Stimulated activated naive B cell treated with anti-CD40 and anti-IgM and Interleukin-4, amounts not matched to agents 10 μg/mL and 1 μg/mL and 100 μg/mL, for 72 hours (primary cell): ENCODE measurements around the gene TMEM44.

Experiments used
- ATAC-seq, 2 donors: fragments of 150-1000 bp; cut with Tn5 transposase; replicated peaks; 2 replicates each; pipeline ENCODE4 v1.10.0; 2021; ENCODE audit warnings: moderate library complexity in 1 of 2
- DNase-seq: peaks from one replicate; pipeline ENCODE4 v3.0.0; 2021
- H3K27ac Mint-ChIP-seq: one replicate; pipeline ENCODE4 v1.8.0; 2022; ENCODE audit warnings: mild to moderate bottlenecking, mixed read lengths
- H3K27me3 Mint-ChIP-seq, 2 donors: one replicate each; pipeline ENCODE4 v1.8.0; 2022; ENCODE audit warnings: mixed read lengths in 2 of 2
- H3K36me3 Mint-ChIP-seq, 2 donors: one replicate each; pipeline ENCODE4 v1.8.0; 2022; ENCODE audit warnings: mixed read lengths in 2 of 2, mild to moderate bottlenecking in 1 of 2
- H3K4me1 Mint-ChIP-seq, 2 donors: one replicate each; pipeline ENCODE4 v1.8.0; 2022; ENCODE audit warnings: mixed read lengths in 2 of 2, mild to moderate bottlenecking in 1 of 2
- H3K4me3 Mint-ChIP-seq, 2 donors: one replicate each; pipeline ENCODE4 v1.8.0; 2022; ENCODE audit warnings: mild to moderate bottlenecking in 2 of 2, mixed read lengths in 2 of 2, moderate library complexity in 1 of 2
- H3K9me3 Mint-ChIP-seq, 2 donors: one replicate each; pipeline ENCODE4 v1.8.0; 2022; ENCODE audit warnings: mixed read lengths in 2 of 2, mild to moderate bottlenecking in 1 of 2

Gene TMEM44

DNA sequence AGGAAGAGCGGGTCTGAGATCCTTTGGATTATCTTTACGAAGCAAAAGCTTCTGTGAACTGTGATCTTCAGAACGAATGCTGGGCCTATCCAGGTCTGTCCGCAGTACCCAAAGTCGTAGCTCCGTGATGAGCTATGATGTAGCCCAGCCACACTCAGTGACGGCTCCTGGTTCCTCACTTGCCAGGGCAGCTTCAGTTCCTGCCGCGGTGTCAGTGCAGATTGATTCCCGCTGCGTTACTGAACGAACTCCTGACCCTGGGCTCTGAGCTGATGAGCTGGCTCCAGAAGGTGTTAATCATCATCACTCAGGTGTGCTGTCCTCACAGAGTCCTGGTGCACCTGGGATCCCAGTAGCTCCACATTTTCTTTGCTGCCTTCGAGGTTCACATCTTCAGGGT, 45.0 kb downstream of the TMEM44 start:
- Mint-ChIP-seq H3K27ac (no peak overlapping the region), H3K36me3 (peaks cover 22 to 29% of the 10 kb centered on the region in 2 donors), H3K27me3 (no peaks in the 10 kb centered on the region), H3K4me3 (no peak overlapping the region), H3K9me3 (peaks cover 3 to 4% of the 10 kb centered on the region in 2 donors), H3K4me1 (peaks cover 17 to 34% of the 10 kb centered on the region in 2 donors)
- DNase-seq = no peak
- no peak for ATAC-seq

- peaks cover 3 to 4% of the 10 kb centered on the region in 2 donors for H3K9me3 Mint-ChIP-seq
- DNase-seq (no peak), ATAC-seq (no peak)
- H3K27ac Mint-ChIP-seq = peak overlapping the region; percentile 56
- H3K27me3 Mint-ChIP-seq = no peaks in the 10 kb centered on the region
- peaks cover 22 to 29% of the 10 kb centered on the region in 2 donors for H3K36me3 Mint-ChIP-seq
- H3K4me1 Mint-ChIP-seq = peaks cover 13 to 27% of the 10 kb centered on the region in 2 donors
- H3K4me3 Mint-ChIP-seq = no peak overlapping the region
Measured at GRCh38 chr3:194587438-194587931, 45.7 kb downstream of the TMEM44 start.

GRCh38 chr3:194586836-194587235, 46.4 kb downstream of the TMEM44 start:
- no peak for DNase-seq
- Mint-ChIP-seq H3K27me3 (no peaks in the 10 kb centered on the region), H3K9me3 (peaks cover 3 to 4% of the 10 kb centered on the region in 2 donors), H3K4me1 (peaks cover 13 to 25% of the 10 kb centered on the region in 2 donors), H3K4me3 (no peak overlapping the region), H3K27ac (no peak overlapping the region), H3K36me3 (peaks cover 22 to 29% of the 10 kb centered on the region in 2 donors)
- no peak for ATAC-seq

GRCh38 chr3:194585880-194586281, 47.3 kb downstream of the TMEM44 start:
- Mint-ChIP-seq H3K36me3 (peaks cover 22 to 29% of the 10 kb centered on the region in 2 donors), H3K27me3 (no peaks in the 10 kb centered on the region), H3K9me3 (peaks cover 3 to 4% of the 10 kb centered on the region in 2 donors), H3K4me1 (peaks cover 13 to 25% of the 10 kb centered on the region in 2 donors), H3K27ac (peak overlapping the region; percentile 47), H3K4me3 (peak overlapping the region; percentile 55 to 62)
- no peak for ATAC-seq
- no peak for DNase-seq

GRCh38 chr3:194584866-194585265, 48.4 kb downstream of the TMEM44 start:
- H3K4me1 Mint-ChIP-seq = peaks cover 13 to 25% of the 10 kb centered on the region in 2 donors
- no peak for DNase-seq
- peaks cover 3 to 4% of the 10 kb centered on the region in 2 donors for H3K9me3 Mint-ChIP-seq
- H3K4me3 Mint-ChIP-seq = peak overlapping the region; percentile 99
- H3K36me3 Mint-ChIP-seq = peaks cover 22 to 29% of the 10 kb centered on the region in 2 donors
- H3K27ac Mint-ChIP-seq = peak overlapping the region; percentile 59
- H3K27me3 Mint-ChIP-seq = no peaks in the 10 kb centered on the region
- no peak for ATAC-seq

DNA sequence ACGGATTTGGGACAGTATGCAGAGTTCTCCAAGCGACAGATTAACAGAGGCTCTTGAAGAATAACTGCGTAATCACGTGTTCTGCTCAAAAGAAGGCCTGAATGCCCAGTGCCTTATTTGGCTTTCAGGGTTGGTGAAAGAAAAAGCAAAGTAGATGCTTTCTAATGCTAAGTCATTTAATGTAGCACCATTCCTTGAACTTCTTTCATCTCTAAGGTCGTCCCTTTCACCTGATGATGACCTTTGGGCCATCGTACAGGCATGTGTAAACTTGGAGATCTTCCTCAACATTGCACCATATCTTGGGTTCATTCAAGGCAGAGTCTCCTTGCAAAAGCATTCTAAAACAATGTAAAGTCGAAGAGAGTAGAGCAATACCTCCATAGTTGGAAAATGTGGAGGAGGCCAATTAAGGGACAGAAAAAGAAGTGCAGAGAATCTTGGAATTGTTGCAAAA, 48.9 kb downstream of the TMEM44 start:
- H3K27me3 Mint-ChIP-seq = no peaks in the 10 kb centered on the region
- peak overlapping the region; percentile 99 for H3K4me3 Mint-ChIP-seq
- DNase-seq (no peak), ATAC-seq (no peak)
- H3K4me1 Mint-ChIP-seq = peaks cover 13 to 25% of the 10 kb centered on the region in 2 donors
- peaks cover 3 to 4% of the 10 kb centered on the region in 2 donors for H3K9me3 Mint-ChIP-seq
- H3K36me3 Mint-ChIP-seq = peaks cover 22 to 29% of the 10 kb centered on the region in 2 donors
- peak overlapping the region; percentile 99 for H3K27ac Mint-ChIP-seq

GRCh38 chr3:194582196-194582905, 50.9 kb downstream of the TMEM44 start:
- peak overlapping the region; percentile 59 for H3K27ac Mint-ChIP-seq
- H3K4me3 Mint-ChIP-seq = peak overlapping the region; percentile 36 to 57
- DNase-seq (no peak), ATAC-seq (no peak)
- peaks cover 12 to 21% of the 10 kb centered on the region in 2 donors for H3K4me1 Mint-ChIP-seq
- peaks cover 0 to 5% of the 10 kb centered on the region in 2 donors for H3K27me3 Mint-ChIP-seq
- H3K9me3 Mint-ChIP-seq = peaks cover 3 to 4% of the 10 kb centered on the region in 2 donors
- H3K36me3 Mint-ChIP-seq = peaks cover 17 to 27% of the 10 kb centered on the region in 2 donors

DNA sequence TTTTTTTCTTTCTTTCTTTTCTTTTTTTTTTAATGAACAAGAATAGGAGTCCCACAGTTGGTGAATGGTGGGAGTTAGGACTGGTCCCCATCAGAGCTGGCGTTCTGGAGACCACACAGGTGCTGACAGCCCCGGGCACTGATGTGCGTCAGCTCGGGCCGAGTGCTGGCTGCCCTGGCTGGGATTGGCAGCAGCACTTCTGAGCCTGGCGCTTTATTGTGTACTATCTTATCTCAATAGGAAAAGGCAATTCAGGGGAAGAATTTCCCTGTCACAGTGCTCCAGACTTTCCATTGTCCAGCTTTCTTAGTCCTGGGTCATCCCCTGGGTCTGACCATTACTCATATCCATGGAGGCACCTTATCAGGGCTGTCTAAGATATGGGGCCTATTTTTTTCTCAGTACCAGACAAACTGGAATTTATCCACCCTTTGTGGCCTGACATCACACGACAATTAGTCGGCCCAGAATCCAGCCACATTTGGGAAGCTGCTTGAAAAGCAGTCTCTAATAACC, 54.1 kb downstream of the TMEM44 start:
- DNase-seq (no peak), ATAC-seq (no peak)
- peaks cover 3 to 4% of the 10 kb centered on the region in 2 donors for H3K36me3 Mint-ChIP-seq
- no peak overlapping the region for H3K27ac Mint-ChIP-seq
- peaks cover 2 to 3% of the 10 kb centered on the region in 2 donors for H3K4me1 Mint-ChIP-seq
- H3K9me3 Mint-ChIP-seq = no peaks in the 10 kb centered on the region
- peaks cover 4 to 7% of the 10 kb centered on the region in 2 donors for H3K27me3 Mint-ChIP-seq
- no peak overlapping the region for H3K4me3 Mint-ChIP-seq

- DNase-seq (no peak), ATAC-seq (peak; percentile 30 to 58)
- H3K36me3 Mint-ChIP-seq = no peaks in the 10 kb centered on the region
- peaks cover 10 to 15% of the 10 kb centered on the region in 2 donors for H3K27me3 Mint-ChIP-seq
- no peak overlapping the region for H3K27ac Mint-ChIP-seq
- peaks cover 5% of the 10 kb centered on the region in 2 donors for H3K4me1 Mint-ChIP-seq
- H3K9me3 Mint-ChIP-seq = no peaks in the 10 kb centered on the region
- no peak overlapping the region for H3K4me3 Mint-ChIP-seq
Measured at GRCh38 chr3:194577986-194578905, 55.0 kb downstream of the TMEM44 start.

- Mint-ChIP-seq H3K9me3 (no peaks in the 10 kb centered on the region), H3K27me3 (peaks cover 30 to 39% of the 10 kb centered on the region in 2 donors), H3K36me3 (no peaks in the 10 kb centered on the region), H3K4me3 (no peak overlapping the region), H3K4me1 (peaks cover 20 to 24% of the 10 kb centered on the region in 2 donors), H3K27ac (no peak overlapping the region)
- DNase-seq (no peak), ATAC-seq (no peak)
Measured at GRCh38 chr3:194575484-194576210, 57.6 kb downstream of the TMEM44 start.

DNA sequence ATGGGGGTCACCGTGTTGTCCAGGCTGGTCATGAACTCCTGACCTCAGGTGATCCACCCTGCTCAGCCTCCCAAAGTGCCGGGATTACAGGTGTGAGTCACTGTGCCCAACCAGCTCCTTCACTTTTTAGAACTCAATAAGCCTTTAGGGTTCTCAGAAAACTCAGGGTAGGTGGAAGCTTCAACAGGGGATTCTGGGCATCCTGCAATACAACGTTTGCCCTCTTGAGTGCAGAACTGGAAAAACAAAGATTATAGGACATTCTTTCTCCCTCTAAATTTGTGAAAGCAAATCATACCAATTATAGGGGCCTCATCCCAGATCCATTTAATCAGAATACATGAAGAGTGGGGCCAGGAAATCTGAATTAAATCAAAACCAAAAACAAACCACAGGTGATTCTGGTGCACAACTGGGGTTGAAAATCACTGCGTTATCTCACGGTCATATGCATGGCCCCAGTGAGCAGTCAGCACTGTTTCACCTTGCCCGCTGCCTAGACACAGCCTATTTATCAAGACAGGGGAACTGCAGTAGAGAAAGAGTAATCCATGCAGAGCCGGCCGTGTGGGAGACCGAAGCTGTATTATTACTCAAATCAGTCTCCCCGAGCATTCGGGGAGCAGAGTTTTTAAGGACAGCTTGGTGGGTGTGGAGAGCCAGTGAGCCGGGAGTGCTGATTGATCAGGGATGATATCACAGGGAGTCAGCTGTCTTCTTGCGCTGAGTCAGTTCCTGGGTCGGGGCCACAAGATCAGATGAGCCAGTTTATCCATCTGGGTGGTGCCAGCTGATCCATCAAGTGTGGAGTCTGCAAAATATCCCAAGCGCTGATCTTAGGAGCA, 58.4 kb downstream of the TMEM44 start:
- no peak for ATAC-seq
- peaks cover 20 to 24% of the 10 kb centered on the region in 2 donors for H3K4me1 Mint-ChIP-seq
- H3K27ac Mint-ChIP-seq = no peak overlapping the region
- peaks cover 30 to 43% of the 10 kb centered on the region in 2 donors for H3K27me3 Mint-ChIP-seq
- no peaks in the 10 kb centered on the region for H3K9me3 Mint-ChIP-seq
- no peaks in the 10 kb centered on the region for H3K36me3 Mint-ChIP-seq
- no peak for DNase-seq
- H3K4me3 Mint-ChIP-seq = no peak overlapping the region

DNA sequence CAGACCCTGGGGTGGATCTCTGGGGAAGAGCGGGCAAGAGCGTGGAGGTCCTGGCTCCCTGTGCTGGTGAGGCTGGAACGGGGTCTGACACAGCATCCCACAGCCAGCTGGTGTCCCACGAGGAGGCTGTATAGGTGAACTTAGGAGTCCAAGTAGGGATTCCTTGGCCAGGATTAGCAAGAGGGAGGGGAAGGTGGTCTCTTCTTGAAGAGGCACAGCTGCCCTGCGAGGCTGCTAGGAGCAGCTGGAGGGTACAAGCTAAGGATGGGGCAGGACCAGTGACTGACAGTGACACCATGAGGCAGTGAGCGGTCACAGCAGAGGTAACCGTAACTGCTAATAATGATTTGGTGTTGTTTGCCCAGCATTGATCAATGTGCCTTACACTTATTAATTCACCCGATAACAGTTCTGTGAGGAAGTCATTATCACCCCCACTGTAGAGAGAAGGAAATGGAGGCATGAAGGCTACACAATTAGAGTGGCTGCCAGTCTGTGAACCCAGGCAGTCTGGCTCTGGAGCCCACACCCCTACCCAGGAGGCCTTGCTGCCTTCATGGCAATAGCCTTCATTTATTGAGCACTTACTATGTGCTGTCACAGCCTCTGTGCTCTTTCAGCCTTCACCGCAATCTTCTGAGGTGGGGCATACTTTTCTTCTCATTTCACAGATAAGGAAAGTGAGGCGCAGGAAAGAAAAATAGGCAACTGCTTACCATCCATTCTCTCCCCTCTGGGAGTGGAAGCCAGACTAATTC, 59.4 kb downstream of the TMEM44 start:
- no peak overlapping the region for H3K27ac Mint-ChIP-seq
- H3K4me1 Mint-ChIP-seq = peaks cover 20 to 24% of the 10 kb centered on the region in 2 donors
- H3K36me3 Mint-ChIP-seq = no peaks in the 10 kb centered on the region
- no peak overlapping the region for H3K4me3 Mint-ChIP-seq
- peak; percentile 94 to 95 for ATAC-seq
- DNase-seq = peak; percentile 11
- peaks cover 30 to 43% of the 10 kb centered on the region in 2 donors for H3K27me3 Mint-ChIP-seq
- H3K9me3 Mint-ChIP-seq = no peaks in the 10 kb centered on the region
